Cortex of kidney (tissue), 1 donor: ENCODE measurements around the gene NKX1-1.

ENCODE experiments used
- DNase-seq: peaks from one replicate; lab custom pipeline; 2025; lab: John Stamatoyannopoulos, UW

NKX1-1 gene

GRCh38 chr4:1385373-1386340 lies 20.6 kb downstream of the NKX1-1 start:
- DNase-seq = no peak

- DNase-seq = no peak
Measured at GRCh38 chr4:1384675-1385372, 21.4 kb downstream of the NKX1-1 start.

GRCh38 chr4:1383728-1384591 lies 22.3 kb downstream of the NKX1-1 start:
- no peak for DNase-seq

- DNase-seq = no peak
Measured at GRCh38 chr4:1382776-1383727, 23.2 kb downstream of the NKX1-1 start.

GRCh38 chr4:1381944-1382541 lies 24.2 kb downstream of the NKX1-1 start:
- DNase-seq = no peak

- DNase-seq = no peak
Measured at GRCh38 chr4:1381181-1381621, 25.0 kb downstream of the NKX1-1 start.

GRCh38 chr4:1380368-1381151 lies 25.7 kb downstream of the NKX1-1 start:
- DNase-seq = no peak

GRCh38 chr4:1379801-1380331 lies 26.4 kb downstream of the NKX1-1 start:
- no peak for DNase-seq

- no peak for DNase-seq
Measured at GRCh38 chr4:1379351-1379781, 26.9 kb downstream of the NKX1-1 start.

- DNase-seq = no peak
Measured at GRCh38 chr4:1378559-1379231, 27.5 kb downstream of the NKX1-1 start.

- no peak for DNase-seq
Measured at GRCh38 chr4:1377606-1378261, 28.5 kb downstream of the NKX1-1 start.

- DNase-seq = no peak
Measured at GRCh38 chr4:1376841-1377605, 29.2 kb downstream of the NKX1-1 start.

- no peak for DNase-seq
Measured at GRCh38 chr4:1376391-1376840, 29.8 kb downstream of the NKX1-1 start.

GRCh38 chr4:1375761-1376322 lies 30.4 kb downstream of the NKX1-1 start:
- DNase-seq = no peak

GRCh38 chr4:1375051-1375721 lies 31.1 kb downstream of the NKX1-1 start:
- no peak for DNase-seq

GRCh38 chr4:1374706-1375045 lies 31.6 kb downstream of the NKX1-1 start:
- no peak for DNase-seq
